RWPE1 (cell line): ENCODE measurements around the gene TMEM47.

ENCODE experiments used
- CTCF ChIA-PET: fragments of 350-600 bp; sonication (Branson Sonifier 250); formaldehyde crosslinking; extraction: SDS; loops from one replicate; lab custom pipeline; 2021; lab: Yijun Ruan, JAX
- POLR2A ChIA-PET: fragments of 400-600 bp; formaldehyde crosslinking; extraction: SDS; loops from one replicate; lab custom pipeline; 2020; ENCODE audit warnings: antibody characterized with exemption; ENCODE audit not compliant: low non-redundant PET; lab: Yijun Ruan, JAX
- DNase-seq: peaks from one replicate; pipeline ENCODE4 v3.0.0; 2012; ENCODE audit warnings: low spot score
- H3K27ac ChIP-seq: fragments of 450-650 bp; 2 replicates; pipeline ENCODE4 v1.5.1; 2017
- CTCF ChIP-seq: fragments of 450-650 bp; conservative IDR thresholded peaks from 2 replicates; pipeline ENCODE4 v1.5.1; 2017; ENCODE audit warnings: low read depth, mild to moderate bottlenecking

The TMEM47 gene

GRCh38 chrX:34655501-34656455 is 1.3 kb downstream of the TMEM47 start:
- ChIA-PET CTCF (no interaction called here), POLR2A (no interaction called here)
- H3K27ac ChIP-seq = no peak overlapping the region
- no peak for TF ChIP-seq CTCF
- no peak for DNase-seq

DNA sequence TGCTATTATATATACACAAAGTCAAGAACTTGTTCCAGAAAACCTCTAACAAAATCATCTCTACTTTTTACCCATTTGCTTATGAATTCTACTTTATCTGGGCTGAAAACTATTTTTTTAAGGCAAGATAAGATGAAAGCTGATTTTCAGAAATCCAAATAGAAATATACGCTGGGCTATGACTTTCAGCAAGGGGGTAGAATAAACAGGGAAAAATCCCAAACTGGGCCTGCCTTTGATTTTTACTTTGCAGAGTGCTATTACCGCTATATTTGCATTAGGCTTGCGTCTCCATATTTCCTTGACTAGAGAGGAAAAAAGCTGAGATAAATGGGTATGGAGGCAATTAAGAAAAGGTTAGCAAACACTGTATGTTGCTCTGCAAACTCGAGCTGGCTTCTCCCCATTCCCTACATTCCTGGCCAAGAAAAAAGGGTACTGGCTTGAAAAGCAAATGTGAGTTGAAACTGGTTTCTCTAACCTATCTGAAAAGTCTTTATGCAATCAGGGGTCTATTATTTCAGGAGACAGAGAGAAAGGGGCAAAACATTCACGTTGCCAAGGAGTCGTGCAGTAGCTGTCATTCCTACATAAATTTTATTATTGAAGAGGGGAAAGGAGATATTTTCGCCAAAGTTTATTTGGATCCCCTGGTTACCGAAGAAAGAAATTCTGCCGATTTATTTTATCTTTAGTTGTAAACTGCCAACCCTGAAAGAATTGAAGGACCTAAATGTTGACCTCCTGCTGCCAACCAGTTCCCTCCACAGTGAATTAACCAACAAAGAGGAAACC is 2.2 kb downstream of the TMEM47 start:
- H3K27ac ChIP-seq = no peak overlapping the region
- POLR2A ChIA-PET = no interaction called here
- CTCF ChIA-PET = no interaction called here
- no peak for DNase-seq
- no peak for TF ChIP-seq CTCF

GRCh38 chrX:34653811-34654210 is 3.3 kb downstream of the TMEM47 start:
- no peak for TF ChIP-seq CTCF
- no peak for DNase-seq
- ChIA-PET POLR2A (no interaction called here), CTCF (no interaction called here)
- H3K27ac ChIP-seq = no peak overlapping the region

- CTCF ChIA-PET = no interaction called here
- TF ChIP-seq CTCF = no peak
- no peak for DNase-seq
- POLR2A ChIA-PET = no interaction called here
- no peak overlapping the region for H3K27ac ChIP-seq
These were observed 14.2 kb downstream of the TMEM47 start for GRCh38 chrX:34642849-34643248.

GRCh38 chrX:34638116-34638515 is 19.0 kb downstream of the TMEM47 start:
- TF ChIP-seq CTCF = 0 out of 2 replicates have a peak, but pooled peaks have one; percentile 13
- DNase-seq = no peak
- ChIA-PET CTCF (interaction anchor here (0.5 to 0.6 kb wide), 3 partner anchors 13 to 1678 kb away, joined by 3 to 5 read pairs (median 3); no protein-coding TSS in a partner anchor), POLR2A (no interaction called here)
- H3K27ac ChIP-seq = no peak overlapping the region

DNA sequence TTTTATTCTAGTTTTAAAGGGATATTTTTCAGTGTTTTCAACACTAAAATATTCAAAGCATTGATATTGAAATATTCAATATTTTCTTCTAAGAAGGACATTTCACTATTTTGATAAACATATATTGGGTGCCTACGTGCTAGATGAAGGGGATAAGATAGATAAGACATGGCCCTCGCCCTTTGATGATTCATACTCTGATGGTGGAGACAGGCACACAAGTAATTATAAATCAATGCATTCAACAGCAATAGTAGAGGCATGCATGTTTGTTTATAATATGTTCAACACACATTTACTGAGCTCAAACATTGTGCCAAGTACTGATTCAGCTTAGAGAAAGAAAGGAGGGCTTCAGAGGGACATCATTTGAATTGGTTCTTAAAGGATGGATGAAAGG is 22.7 kb downstream of the TMEM47 start:
- no peak overlapping the region for H3K27ac ChIP-seq
- no peak for TF ChIP-seq CTCF
- POLR2A ChIA-PET = no interaction called here
- CTCF ChIA-PET = interaction anchor here (0.6 kb wide), 2 partner anchors 866 to 1628 kb away, joined by 3 read pairs; no protein-coding TSS in a partner anchor
- no peak for DNase-seq
